HG02884 (cell line): ENCODE results near the gene MAP9.
"Not testable (repeated sequence)": the region's sequence is repeated elsewhere in the genome, so short reads cannot be mapped to it uniquely, and the experiment has no call there.

Experiments used
- ATAC-seq: cut with Tn5 transposase; IDR thresholded peaks from one replicate; pipeline ENCODE4 v1.9.1; 2021; ENCODE audit warnings: mild to moderate bottlenecking, moderate library complexity; ENCODE audit not compliant: unreplicated experiment

Gene MAP9

DNA sequence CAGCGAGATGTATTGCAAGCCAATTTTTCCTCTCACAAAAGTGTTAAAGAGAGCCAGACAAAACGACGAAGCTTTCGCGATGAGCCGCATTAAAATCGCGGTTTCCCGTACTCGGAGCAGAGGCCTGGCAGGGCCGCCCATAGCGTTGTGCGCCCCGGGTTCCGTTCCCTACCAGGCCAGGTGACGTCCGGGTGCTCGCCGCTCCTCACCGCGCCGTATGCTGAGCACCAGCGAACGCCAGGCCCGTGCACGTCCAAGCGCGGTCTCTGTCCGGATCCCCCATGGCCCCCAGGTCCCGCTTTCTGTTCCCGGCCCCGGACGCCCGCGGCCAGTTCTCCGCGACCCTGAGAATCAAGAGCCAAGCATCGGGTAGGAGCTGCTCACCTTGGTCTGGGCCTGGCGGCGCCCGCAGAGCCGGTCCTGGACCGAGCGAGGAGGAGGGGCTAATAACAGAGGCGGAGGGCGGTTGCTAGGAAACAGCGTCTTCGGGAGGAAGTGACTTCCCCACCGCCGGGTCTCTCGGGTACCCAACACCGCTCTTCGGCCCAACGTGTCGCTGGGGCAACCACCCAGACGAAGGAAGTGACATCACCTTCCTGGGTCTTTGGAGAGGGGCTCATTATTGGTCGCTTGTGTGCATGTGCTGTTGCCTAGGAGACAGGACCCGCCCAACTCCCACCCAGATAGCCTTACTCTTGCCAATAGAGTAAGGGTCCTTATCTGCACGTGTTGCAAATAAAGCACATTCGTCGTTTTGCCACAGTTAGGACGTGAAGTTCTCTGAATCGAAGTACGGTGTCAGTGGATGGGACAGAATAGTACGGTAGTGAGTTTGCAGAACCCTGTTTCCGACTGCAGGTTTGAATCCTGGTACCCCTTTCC lies at the start of gene MAP9:
TSS of gene MAP9 (minus strand) at position 579 of the 882 bp plus-strand sequence. CDS start 1,115 bp downstream, outside the sequence.
- ATAC-seq, result peak; percentile 99

DNA sequence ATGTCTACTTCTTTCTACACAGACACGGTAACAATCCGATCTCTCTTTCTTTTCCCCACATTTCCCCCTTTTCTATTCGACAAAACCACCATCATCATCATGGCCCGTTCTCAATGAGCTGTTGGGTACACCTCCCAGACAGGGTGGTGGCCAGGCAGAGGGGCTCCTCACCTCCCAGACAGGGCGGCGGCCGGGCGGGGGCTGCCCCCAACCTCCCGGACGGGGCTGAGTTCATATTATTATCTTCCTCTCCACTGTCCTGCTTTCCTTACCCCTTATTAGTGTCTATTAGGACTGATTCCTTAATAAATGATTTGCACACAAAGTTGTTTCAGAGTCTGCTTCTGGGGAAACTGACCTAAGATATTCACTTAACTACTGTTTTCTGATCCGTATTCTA lies 48.0 kb upstream of the MAP9 start:
- ATAC-seq, result not testable (repeated sequence)

- no peak for ATAC-seq
Measured at GRCh38 chr4:155423671-155424070, 46.9 kb upstream of the MAP9 start.

- no peak for ATAC-seq
Measured at GRCh38 chr4:155419266-155419665, 42.5 kb upstream of the MAP9 start.

DNA sequence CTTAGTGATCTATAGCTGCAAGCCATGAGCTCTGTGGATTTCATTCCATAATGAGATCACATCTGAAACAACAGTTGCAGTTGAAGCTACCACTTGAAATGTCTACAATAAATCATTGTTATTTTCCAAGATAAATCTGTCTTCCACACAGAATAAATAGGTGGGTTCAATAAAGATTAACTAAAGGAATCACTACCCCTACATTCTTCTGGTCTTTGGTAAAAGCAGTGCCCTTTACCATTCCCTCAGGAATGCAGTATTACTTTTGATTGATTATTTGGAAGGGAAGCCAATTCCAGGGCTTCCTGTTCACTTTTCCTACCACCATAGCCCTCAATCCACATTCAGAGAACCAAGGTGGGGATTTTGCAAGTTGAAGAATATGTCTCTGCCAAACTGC lies 38.9 kb upstream of the MAP9 start:
- no peak for ATAC-seq

- ATAC-seq, result no peak
Measured at GRCh38 chr4:155413451-155413850, 36.7 kb upstream of the MAP9 start.

DNA sequence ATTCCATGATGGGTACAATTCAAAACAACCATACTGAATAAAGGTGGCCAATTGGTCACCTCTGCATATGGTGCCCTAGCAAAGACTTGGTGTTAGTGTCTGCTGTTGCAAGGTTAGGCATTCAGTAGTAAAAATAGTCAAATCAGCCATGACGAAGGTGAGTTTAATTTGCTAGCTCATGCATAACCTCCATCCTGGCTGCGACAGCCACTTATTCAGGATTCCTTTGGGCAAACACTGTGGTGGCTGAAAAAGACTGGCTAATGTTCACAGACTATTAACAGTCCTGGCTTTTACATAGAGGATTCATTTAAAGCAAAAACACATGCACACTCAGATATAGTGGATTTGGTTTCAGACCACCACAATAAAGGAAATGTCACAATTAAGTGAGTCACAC lies 34.8 kb upstream of the MAP9 start:
- no peak for ATAC-seq

- no peak for ATAC-seq
Measured at GRCh38 chr4:155408796-155409195, 32.0 kb upstream of the MAP9 start.

GRCh38 chr4:155407480-155407879 lies 30.7 kb upstream of the MAP9 start:
- no peak for ATAC-seq

DNA sequence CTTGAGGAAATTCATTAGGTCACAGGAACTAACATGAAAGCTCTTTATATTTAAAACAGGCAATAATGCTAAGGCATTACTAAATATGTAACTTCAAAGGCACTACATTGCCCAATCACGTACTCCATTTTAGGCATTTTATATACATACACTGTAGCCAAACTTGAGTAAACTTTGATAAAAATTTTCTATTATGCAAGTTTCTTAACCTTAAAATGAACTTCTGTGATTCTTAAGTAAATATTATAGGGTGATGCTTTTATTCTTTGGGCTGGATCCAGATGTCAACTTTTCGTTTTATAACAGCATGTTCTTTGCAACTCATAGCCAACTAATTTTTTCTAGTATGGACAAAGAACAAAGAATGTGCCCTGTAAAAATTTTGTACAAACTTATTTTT lies 28.3 kb upstream of the MAP9 start:
- ATAC-seq, result no peak

DNA sequence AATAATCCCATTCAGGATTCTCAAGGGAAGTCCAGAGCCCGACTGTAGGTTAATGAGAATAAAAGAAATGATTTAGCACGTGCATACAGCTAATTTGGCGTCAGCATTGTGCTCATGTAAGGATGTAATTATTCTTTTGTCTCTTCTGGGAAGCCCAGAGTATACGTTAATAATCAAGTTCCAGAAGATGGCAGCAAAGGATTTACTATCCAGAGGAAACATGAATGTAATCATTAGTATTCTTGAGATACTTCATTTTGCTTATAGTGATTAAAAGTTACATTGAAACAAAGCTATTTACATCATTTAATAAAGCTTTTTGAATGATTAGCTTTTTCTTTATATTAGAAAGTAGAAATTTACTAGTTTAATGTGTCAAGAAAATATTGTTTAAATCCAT lies 27.1 kb upstream of the MAP9 start:
- no peak for ATAC-seq

DNA sequence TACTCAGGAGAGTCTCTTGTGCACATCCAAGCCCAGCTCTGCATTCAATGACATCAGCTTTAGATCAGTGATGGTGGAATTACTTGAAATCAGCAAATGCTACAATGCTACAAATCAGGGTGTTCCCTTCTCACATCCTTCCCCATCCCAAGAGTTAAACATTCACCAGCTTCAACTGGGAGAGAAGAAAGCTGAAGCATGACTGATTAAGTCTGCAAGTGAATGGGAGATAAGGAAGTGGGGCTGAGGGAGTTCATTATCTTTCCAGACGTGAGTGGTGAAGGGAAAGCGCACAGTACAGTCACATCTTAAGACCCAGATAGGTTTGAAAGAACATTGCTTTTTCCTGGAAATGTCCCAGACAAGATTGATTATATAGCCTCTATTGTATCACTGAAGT lies 26.2 kb upstream of the MAP9 start:
- no peak for ATAC-seq

DNA sequence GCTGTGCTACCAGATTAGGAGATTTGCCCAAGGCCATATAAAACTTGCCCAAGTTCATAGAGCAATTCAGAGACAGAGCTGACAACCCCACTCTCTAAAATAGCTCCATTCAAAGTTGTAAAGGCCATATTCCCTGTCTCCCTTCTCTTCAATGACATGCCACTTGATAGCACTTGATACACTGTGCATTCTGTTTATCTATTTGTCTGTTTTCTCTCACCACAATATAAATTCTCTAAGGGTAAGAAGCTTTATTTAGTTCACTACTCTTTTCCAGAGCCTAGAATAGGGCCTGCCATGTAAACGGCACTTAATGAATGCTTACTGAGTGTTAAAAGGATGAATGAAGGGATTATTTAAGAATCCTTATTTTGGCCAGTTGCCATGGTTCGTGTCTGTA lies 24.1 kb upstream of the MAP9 start:
- ATAC-seq, result no peak

GRCh38 chr4:155399974-155400697 lies 23.4 kb upstream of the MAP9 start:
- no peak for ATAC-seq

GRCh38 chr4:155392481-155393184 lies 15.9 kb upstream of the MAP9 start:
- ATAC-seq, result no peak

DNA sequence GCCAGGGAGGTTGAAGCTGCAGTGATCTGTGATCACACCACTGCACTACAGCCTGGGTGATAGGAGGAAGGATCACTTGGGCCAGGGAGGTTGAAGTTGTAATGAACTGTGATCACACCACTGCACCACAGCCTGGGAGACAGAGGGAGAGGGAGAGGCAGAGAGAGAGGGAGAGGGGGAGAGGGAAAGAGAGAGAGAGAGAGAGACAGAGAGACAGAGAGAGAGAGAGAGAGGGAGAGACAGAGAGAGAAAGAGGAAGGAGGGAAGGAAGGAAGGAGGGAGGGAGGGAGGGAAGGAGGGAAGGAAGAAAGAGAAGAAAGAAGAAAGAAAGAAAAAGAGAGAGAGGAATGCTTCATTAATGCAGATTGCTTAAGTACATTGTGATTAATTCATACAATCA lies 15.2 kb upstream of the MAP9 start:
- ATAC-seq, result no peak

GRCh38 chr4:155388162-155388561 lies 11.4 kb upstream of the MAP9 start:
- no peak for ATAC-seq

- no peak for ATAC-seq
Measured at GRCh38 chr4:155383541-155383940, 6.8 kb upstream of the MAP9 start.

DNA sequence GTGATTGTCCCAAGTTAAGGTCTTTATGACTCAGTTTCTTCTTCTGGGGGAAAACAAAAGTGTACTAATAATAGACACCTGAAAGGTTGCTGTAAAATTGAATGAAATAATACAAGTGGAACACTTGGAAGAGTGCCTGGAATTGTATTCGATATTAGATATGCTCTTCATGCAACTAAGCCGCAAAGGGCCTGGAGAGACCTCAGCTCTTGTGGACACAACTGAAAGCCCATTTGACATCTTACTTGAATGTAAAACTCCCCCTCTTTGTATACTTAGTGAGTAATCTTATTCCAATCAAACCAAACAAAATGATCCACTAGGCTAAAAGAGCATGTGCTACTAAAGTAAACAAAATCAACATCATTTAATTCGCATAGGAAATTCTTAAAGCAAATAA lies 511 bp upstream of the MAP9 start:
- ATAC-seq, result no peak

DNA sequence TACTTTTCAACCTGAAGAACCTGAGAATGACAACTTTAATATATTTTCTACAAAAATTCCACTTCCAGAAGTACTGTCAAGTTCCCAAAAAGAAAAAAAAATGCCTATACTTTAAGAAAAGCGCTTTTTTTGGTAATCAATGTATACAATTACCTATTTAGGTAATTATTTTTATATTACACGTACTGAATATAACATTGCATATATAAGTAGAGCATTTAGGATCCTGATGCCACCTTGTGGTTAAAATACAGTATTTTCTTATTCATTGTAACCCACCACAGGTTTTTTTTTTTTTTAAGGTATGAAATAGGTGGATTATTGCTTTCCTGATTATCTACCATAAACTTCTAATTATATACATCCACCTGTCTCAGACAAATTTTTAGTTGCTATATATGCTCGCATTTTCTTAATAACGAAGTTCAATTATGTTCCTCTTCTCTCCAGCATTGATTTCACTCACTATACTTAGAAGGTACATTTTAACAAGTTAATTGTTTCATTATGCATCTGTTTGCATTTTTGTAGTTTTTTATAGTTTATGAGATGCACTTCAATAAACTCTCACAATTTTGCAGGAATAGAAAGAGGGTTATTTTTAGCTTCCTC lies 5.2 kb downstream of the MAP9 start:
- ATAC-seq, result peak; percentile 22

DNA sequence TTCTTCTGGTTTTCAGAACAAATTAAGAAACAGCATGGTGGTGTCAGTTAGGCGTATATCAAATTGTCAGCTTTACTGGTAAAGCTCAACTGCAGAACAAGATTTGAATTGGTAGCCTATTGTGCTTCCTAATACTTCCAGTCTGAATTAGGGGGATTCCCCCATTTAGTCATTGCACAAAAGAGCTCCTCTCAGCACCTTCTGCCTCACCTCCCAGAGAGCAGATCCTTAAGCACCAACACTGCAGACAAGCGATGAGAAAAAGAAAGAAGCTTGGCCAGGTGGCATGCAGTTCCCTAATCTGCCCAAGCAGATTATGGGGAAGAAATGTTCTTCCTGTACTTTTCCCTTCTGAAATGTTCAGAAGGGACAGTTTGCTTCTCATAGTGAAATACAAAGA lies 9.2 kb downstream of the MAP9 start:
- ATAC-seq, result peak; percentile 86
